K562 (cell line): ENCODE results near the gene GPM6B. TPM values are rescaled to one million over a fixed set of nuclear protein-coding genes. Genes with fewer than 3 reads are reported as not detected.

Source experiments
- ATAC-seq: fragments of 200-7000 bp; cut with Tn5 transposase; 3 replicates; pipeline ENCODE4 v1.9.1; 2020; ENCODE audit warnings: moderate library complexity
- BruUV-seq: library from RNA; stranded (reverse); fragments of 400-500 nt; replicated peaks from 2 replicates; lab custom pipeline; 2021; lab: Mats Ljungman, UMichigan
- CTCF ChIA-PET: fragments of 300-600 bp; formaldehyde crosslinking; extraction: SDS; loops from one replicate; lab custom pipeline; 2021; ENCODE audit warnings: low intra/inter-chr PET ratio; lab: Yijun Ruan, JAX
- POLR2A ChIA-PET: fragments of 300-600, 350-650 bp; sonication (Branson Sonifier 250); formaldehyde crosslinking; extraction: SDS; loops from one replicate; lab custom pipeline; 2021; ENCODE audit warnings: antibody characterized with exemption, inconsistent platforms; lab: Yijun Ruan, JAX
- DNase-seq, 4 experiments: peaks; one replicate each; pipeline versions ENCODE4 v3.0.0 to v3.0.0-alpha.2; 2011 to 2018; ENCODE audit warnings: low spot score in 3 of 4, mixed read lengths in 3 of 4; ENCODE audit errors: extremely low read depth in 1 of 4
- FAIRE-seq: peaks from 2 replicates; lab custom pipeline; 2011; peaks lifted over from hg19 to GRCh38; lab: Jason Lieb, UNC
- H2AFZ ChIP-seq: 2 replicates; pipeline ENCODE4 v1.6.0; 2011; ENCODE audit warnings: low read depth, low read length, control low read depth, inconsistent platforms
- H3K27ac ChIP-seq: fragments of 200-600 bp; 3 replicates; pipeline ENCODE4 v1.8.0; 2011; ENCODE audit warnings: low read depth, mild to moderate bottlenecking, control low read depth, inconsistent platforms, low read length, moderate library complexity, mixed read lengths; ENCODE audit errors: extremely low read depth
- H3K27me3 ChIP-seq, 2 experiments: fragments of 300-600 bp in 1 of 2; 2 replicates in 1 of 2; 3 replicates in 1 of 2; pipeline versions ENCODE4 v1.6.0 to v1.8.0; 2011; ENCODE audit warnings: inconsistent platforms in 2 of 2, low read length in 2 of 2, mild to moderate bottlenecking in 1 of 2, mixed read lengths in 1 of 2, moderate library complexity in 1 of 2; ENCODE audit not compliant: control insufficient read depth in 2 of 2, insufficient read depth in 2 of 2
- H3K36me3 ChIP-seq: fragments of 300-600 bp; 3 replicates; pipeline ENCODE4 v1.8.0; 2011; ENCODE audit warnings: mild to moderate bottlenecking, low read length, inconsistent platforms; ENCODE audit not compliant: control insufficient read depth, insufficient read depth
- H3K4me1 ChIP-seq, 2 experiments: fragments of 200-600 bp in 1 of 2; replicated peaks in 1 of 2; 2 replicates in 1 of 2; 3 replicates in 1 of 2; pipeline versions ENCODE4 v1.5.1 to v1.8.0; 2011; ENCODE audit warnings: inconsistent platforms in 2 of 2, low read length in 2 of 2, mild to moderate bottlenecking in 1 of 2, mixed read lengths in 1 of 2, moderate library complexity in 1 of 2; ENCODE audit not compliant: control insufficient read depth in 2 of 2, insufficient read depth in 2 of 2
- H3K4me2 ChIP-seq: 2 replicates; pipeline ENCODE4 v1.6.1; 2011; ENCODE audit warnings: low read length, control low read depth, inconsistent platforms, mixed read lengths; ENCODE audit not compliant: insufficient read depth
- H3K4me3 ChIP-seq: fragments of 200-600 bp; sonication (generic), shearing (Covaris generic); 2 replicates; pipeline ENCODE4 v1.5.1; 2016; ENCODE audit warnings: control low read depth, inconsistent platforms
- H3K79me2 ChIP-seq: fragments of 200-600 bp; 3 replicates; pipeline ENCODE4 v1.8.0; 2011; ENCODE audit warnings: low read length, inconsistent platforms; ENCODE audit not compliant: control insufficient read depth, insufficient read depth
- H3K9ac ChIP-seq, 2 experiments: 2 replicates each; pipeline versions ENCODE4 v1.6.0 to v1.6.1; 2011; ENCODE audit warnings: low read depth in 2 of 2, low read length in 2 of 2, control low read depth in 1 of 2, inconsistent platforms in 1 of 2, mild to moderate bottlenecking in 1 of 2, mixed read lengths in 1 of 2; ENCODE audit not compliant: insufficient read depth in 1 of 2
- H3K9me1 ChIP-seq: one replicate; pipeline ENCODE4 v1.6.0; 2011; ENCODE audit warnings: inconsistent platforms, mild to moderate bottlenecking, low read length, moderate library complexity; ENCODE audit not compliant: control insufficient read depth, insufficient read depth
- H3K9me3 ChIP-seq: replicated peaks from 2 replicates; pipeline ENCODE4 v1.5.1; 2011; ENCODE audit warnings: low read depth, low read length, inconsistent platforms; ENCODE audit not compliant: control insufficient read depth, insufficient read depth
- H4K20me1 ChIP-seq: replicated peaks from 2 replicates; pipeline ENCODE4 v1.6.1; 2011; ENCODE audit warnings: low read length, inconsistent platforms, mixed read lengths; ENCODE audit not compliant: control insufficient read depth, insufficient read depth
- CREM ChIP-seq: IDR thresholded peaks from 2 replicates; pipeline ENCODE4 v1.6.1; 2014; ENCODE audit warnings: antibody characterized with exemption, low read depth
- DACH1 ChIP-seq: fragments of 450-650 bp; IDR thresholded peaks from 2 replicates; pipeline ENCODE4 v1.6.1; 2018; ENCODE audit not compliant: partially characterized antibody
- ETV5 ChIP-seq: sonication (generic); formaldehyde crosslinking; IDR thresholded peaks from 2 replicates; pipeline ENCODE4 v1.4.0; 2020; ENCODE audit warnings: low read depth, mild to moderate bottlenecking, missing genetic modification reagents
- FOXK1 ChIP-seq: sonication (generic); formaldehyde crosslinking; IDR thresholded peaks from 2 replicates; pipeline ENCODE4 v1.8.0; 2022; ENCODE audit warnings: missing genetic modification reagents, mild to moderate bottlenecking, borderline replicate concordance
- HMGN3 ChIP-seq: IDR thresholded peaks from 2 replicates; pipeline ENCODE4 v1.6.1; 2011; ENCODE audit warnings: borderline replicate concordance, low read depth, mild to moderate bottlenecking, mixed read lengths, low read length; ENCODE audit not compliant: insufficient read length; ENCODE audit errors: extremely low read depth
- MYNN ChIP-seq, 2 experiments: sonication (generic); formaldehyde crosslinking in 1 of 2; IDR thresholded peaks; 2 replicates each; pipeline versions ENCODE4 v1.5.0 to v1.6.1; 2016 to 2020; ENCODE audit warnings: antibody characterized with exemption in 1 of 2, missing genetic modification reagents in 1 of 2
- NR2C2 ChIP-seq, 2 experiments: fragments of 200-800 bp in 1 of 2; sonication (Bioruptor generic) in 1 of 2; sonication (generic) in 1 of 2; formaldehyde crosslinking in 1 of 2; IDR thresholded peaks; 2 replicates each; pipeline versions ENCODE4 v1.6.1 to v1.8.0; 2016 to 2022; ENCODE audit warnings: mild to moderate bottlenecking in 1 of 2, missing compliant biosample characterization in 1 of 2, missing genetic modification characterization in 1 of 2, missing genetic modification reagents in 1 of 2
- PHF8 ChIP-seq: fragments of 200-600 bp; sonication (generic); IDR thresholded peaks from 2 replicates; pipeline ENCODE4 v1.6.1; 2012; ENCODE audit warnings: mixed run types, mild to moderate bottlenecking, inconsistent platforms, low read length, moderate library complexity, borderline replicate concordance
- TCFL5 ChIP-seq: fragments of 250-450 bp; sonication (Bioruptor Pico); conservative IDR thresholded peaks from 2 replicates; pipeline ENCODE4 v1.6.1; 2021; ENCODE audit warnings: mild to moderate bottlenecking, moderate library complexity, matching md5 sums
- ZNF143 ChIP-seq: sonication (generic); formaldehyde crosslinking; IDR thresholded peaks from 2 replicates; pipeline ENCODE4 v1.9.0; 2022; ENCODE audit warnings: mild to moderate bottlenecking, missing genetic modification reagents
- ZNF24 ChIP-seq: fragments of 450-650 bp; IDR thresholded peaks from 2 replicates; pipeline ENCODE4 v1.6.1; 2016
- WGBS: fragments of 100-300 bp; shearing (Covaris generic); methylation state at CpG from one replicate; pipeline ENCODE4 v1.1.6; 2016; ENCODE audit warnings: low coverage, mixed read lengths; ENCODE audit not compliant: insufficient coverage; ENCODE audit errors: missing lambda C conversion rate; 5-methylcytosine and 5-hydroxymethylcytosine counted together
- in situ Hi-C: fragments of 300-500 bp; cut with MboI; formaldehyde crosslinking; loops from 4 replicates; pipeline ENCODE4 v1.15.0; 2018; ENCODE audit warnings: inconsistent platforms, mixed read lengths
- intact Hi-C: fragments of 100-400 bp; cut with micrococcal nuclease; formaldehyde crosslinking; loops from 2 replicates; pipeline ENCODE4 v1.14.2; 2022
- polyA plus RNA-seq, 8 experiments: library from polyadenylated mRNA; depleted of rRNA in 4 of 8; stranded (reverse) in 5 of 8; unstranded in 3 of 8; fragments of >200 nt; fragmentation: Nextera tagmentation in 2 of 8; fragmentation: Illumina TruSeq in 1 of 8; extraction: Ambion mirVana in 2 of 8; extraction: Trizol in 1 of 8; gene quantifications; 2 replicates each; pipeline versions ENCODE4 v1.2.1 to v1.2.3, GENCODE V29; 2011 to 2014; ENCODE audit warnings: inconsistent platforms in 1 of 8, missing spikeins in 1 of 8
- total RNA-seq, 7 experiments: library from RNA; depleted of rRNA in 6 of 7; stranded (reverse); fragments of >200 nt in 6 of 7; fragmentation: Illumina TruSeq in 2 of 7; extraction: Trizol in 2 of 7; gene quantifications; 2 replicates each; pipeline versions ENCODE4 v1.2.1 to v1.2.3, GENCODE V29; 2011 to 2021; ENCODE audit warnings: low replicate concordance in 1 of 7
- TF ChIP-seq, protein P1 (sequence below): fragments of 250-450 bp; sonication (Bioruptor Pico); IDR thresholded peaks from 2 replicates; pipeline ENCODE4 v1.4.0; 2020; ENCODE audit warnings: mild to moderate bottlenecking

The GPM6B gene
- total and polyA plus RNA-seq, 9 of the 15 experiments (the other 6 are each of a cell fraction or from before 2014, with no cell fraction given), result 0.14 to 0.32 TPM; not detected in 7

DNA sequence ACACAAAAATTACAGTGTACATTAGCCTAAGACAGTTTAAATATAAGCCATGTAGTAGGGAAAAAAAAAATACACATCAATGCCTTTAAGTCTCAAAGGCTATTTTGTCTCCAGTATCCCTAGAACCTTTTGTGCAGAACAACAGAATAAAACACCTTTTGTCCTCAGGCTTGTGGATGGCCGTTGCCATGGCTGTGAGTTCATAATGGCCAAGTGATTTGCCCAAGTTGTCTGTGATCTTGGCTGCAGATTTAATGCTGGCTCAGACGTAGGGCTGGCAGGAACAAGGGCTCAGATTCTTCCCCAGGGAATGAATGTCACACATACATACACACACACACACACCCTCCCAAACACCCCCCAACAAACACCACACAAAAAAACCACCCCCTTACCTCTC lies 25.3 kb downstream of the GPM6B start:
- intact Hi-C loops, result no loop called here
- FAIRE-seq (no peak), DNase-seq (no peak), ATAC-seq (no peak)
- Histone ChIP-seq H3K4me1 (no peaks in the 10 kb centered on the region), H3K36me3 (no peaks in the 10 kb centered on the region), H3K4me2 (no peak overlapping the region), H3K9me3 (no peaks in the 10 kb centered on the region), H3K9ac (no peak overlapping the region), H3K27me3 (peaks cover 0 to 4% of the 10 kb centered on the region in 2 experiments; a peak in 3 of 5 replicates), H4K20me1 (no peaks in the 10 kb centered on the region), H3K27ac (no peak overlapping the region), H2AFZ (no peak overlapping the region), H3K4me3 (no peak overlapping the region), H3K79me2 (no peaks in the 10 kb centered on the region), H3K9me1 (no peaks in the 10 kb centered on the region)
- TF ChIP-seq CREM, result no peak
- TF ChIP-seq PHF8, result no peak
- no peak for TF ChIP-seq NR2C2 (CRISPR knock-in tag; IDR thresholded peaks at IDR 0.05)
- no peak for TF ChIP-seq NR2C2 (tag; IDR thresholded peaks at IDR 0.05)
- no peak for TF ChIP-seq ZNF24
- no peak for TF ChIP-seq HMGN3
- no peak for TF ChIP-seq ETV5 (CRISPR knock-in tag)
- no peak for TF ChIP-seq ZNF143 (CRISPR knock-in tag)
- TF ChIP-seq FOXK1 (CRISPR knock-in tag), result no peak
- TF ChIP-seq DACH1, result no peak
- TF ChIP-seq TCFL5 (CRISPR knock-in tag), result no peak
- TF ChIP-seq, protein P1, sequence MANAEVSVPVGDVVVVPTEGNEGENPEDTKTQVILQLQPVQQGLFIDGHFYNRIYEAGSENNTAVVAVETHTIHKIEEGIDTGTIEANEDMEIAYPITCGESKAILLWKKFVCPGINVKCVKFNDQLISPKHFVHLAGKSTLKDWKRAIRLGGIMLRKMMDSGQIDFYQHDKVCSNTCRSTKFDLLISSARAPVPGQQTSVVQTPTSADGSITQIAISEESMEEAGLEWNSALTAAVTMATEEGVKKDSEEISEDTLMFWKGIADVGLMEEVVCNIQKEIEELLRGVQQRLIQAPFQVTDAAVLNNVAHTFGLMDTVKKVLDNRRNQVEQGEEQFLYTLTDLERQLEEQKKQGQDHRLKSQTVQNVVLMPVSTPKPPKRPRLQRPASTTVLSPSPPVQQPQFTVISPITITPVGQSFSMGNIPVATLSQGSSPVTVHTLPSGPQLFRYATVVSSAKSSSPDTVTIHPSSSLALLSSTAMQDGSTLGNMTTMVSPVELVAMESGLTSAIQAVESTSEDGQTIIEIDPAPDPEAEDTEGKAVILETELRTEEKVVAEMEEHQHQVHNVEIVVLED, result no peak
- TF ChIP-seq MYNN (IDR thresholded peaks at IDR 0.05), result no peak
- no peak for TF ChIP-seq MYNN (CRISPR knock-in tag; IDR thresholded peaks at IDR 0.05)
- in situ Hi-C loops, result no loop called here
- 0% methylated on average over 2 of the region's 2 CpGs for WGBS
- ChIA-PET CTCF (no interaction called here), POLR2A (interaction anchor here (0.6 kb wide), 1 partner anchor 29 kb away, joined by 4 read pairs; no protein-coding TSS in a partner anchor)
- no TSS peak for BruUV-seq
